Endothelial cell of umbilical vein (primary cell): ENCODE data around the gene KIAA1217. TPM values are rescaled to one million over a fixed set of nuclear protein-coding genes. Genes with fewer than 3 reads are reported as not detected.

Source experiments
- BruUV-seq: library from RNA; stranded (reverse); fragments of 400-500 nt; replicated peaks from 2 replicates; lab custom pipeline; 2021; lab: Mats Ljungman, UMichigan
- CTCF ChIA-PET: fragments of 300-600, 350-600 bp; sonication (Branson Sonifier 250); formaldehyde crosslinking; loops from one replicate; lab custom pipeline; 2021; ENCODE audit warnings: antibody characterized with exemption, inconsistent platforms; lab: Charles Lee
- POLR2A ChIA-PET: fragments of 300-600, 350-600 bp; sonication (Branson Sonifier 250); formaldehyde crosslinking; loops from one replicate; lab custom pipeline; 2021; ENCODE audit warnings: antibody characterized with exemption, inconsistent platforms; lab: Charles Lee
- DNase-seq: peaks from one replicate; pipeline ENCODE4 v3.0.0-alpha.2; 2011; ENCODE audit warnings: low read depth, low spot score
- FAIRE-seq: peaks from 2 replicates; lab custom pipeline; 2011; peaks lifted over from hg19 to GRCh38; lab: Jason Lieb, UNC
- H2AFZ ChIP-seq: 2 replicates; pipeline ENCODE4 v1.6.0; 2012; ENCODE audit warnings: low read depth, low read length, control low read depth, inconsistent platforms
- H3K27ac ChIP-seq: 2 replicates; pipeline ENCODE4 v1.5.1; 2011; ENCODE audit warnings: low read depth, mild to moderate bottlenecking, control low read depth, low read length, moderate library complexity; ENCODE audit not compliant: insufficient read depth
- H3K27me3 ChIP-seq, 2 experiments: 2 replicates each; pipeline versions ENCODE4 v1.6.0 to v1.6.1; 2011; ENCODE audit warnings: low read length in 2 of 2, mixed read lengths in 1 of 2; ENCODE audit not compliant: control insufficient read depth in 2 of 2, insufficient read depth in 2 of 2
- H3K36me3 ChIP-seq, 2 experiments: 2 replicates in 1 of 2; 3 replicates in 1 of 2; pipeline ENCODE4 v1.5.1; 2011; ENCODE audit warnings: low read length in 2 of 2, mild to moderate bottlenecking in 1 of 2, moderate library complexity in 1 of 2; ENCODE audit not compliant: control insufficient read depth in 2 of 2, insufficient read depth in 2 of 2; ENCODE audit errors: extremely low read depth in 1 of 2
- H3K4me1 ChIP-seq: 3 replicates; pipeline ENCODE4 v1.5.1; 2011; ENCODE audit warnings: mild to moderate bottlenecking, low read length; ENCODE audit not compliant: control insufficient read depth, insufficient read depth; ENCODE audit errors: extremely low read depth
- H3K4me2 ChIP-seq: 2 replicates; pipeline ENCODE4 v1.6.1; 2011; ENCODE audit warnings: low read length, control low read depth, mixed read lengths; ENCODE audit not compliant: insufficient read depth
- H3K4me3 ChIP-seq, 3 experiments: fragments of 200-600 bp in 1 of 3; sonication (generic), shearing (Covaris generic) in 1 of 3; replicated peaks in 1 of 3; 2 replicates each; pipeline ENCODE4 v1.5.1; 2011 to 2016; ENCODE audit warnings: control low read depth in 3 of 3, low read length in 3 of 3, mild to moderate bottlenecking in 2 of 3, inconsistent platforms in 1 of 3, low read depth in 1 of 3, moderate library complexity in 1 of 3; ENCODE audit not compliant: insufficient read depth in 1 of 3
- H3K79me2 ChIP-seq: 2 replicates; pipeline ENCODE4 v1.6.0; 2012; ENCODE audit warnings: low read length, inconsistent platforms; ENCODE audit not compliant: control insufficient read depth, insufficient read depth
- H3K9ac ChIP-seq: replicated peaks from 2 replicates; pipeline ENCODE3; 2011; ENCODE audit warnings: low read length, control low read depth; ENCODE audit not compliant: insufficient read depth; ENCODE audit errors: extremely low read depth
- H3K9me1 ChIP-seq: replicated peaks from 3 replicates; pipeline ENCODE4 v1.6.0; 2011; ENCODE audit warnings: mild to moderate bottlenecking, low read length; ENCODE audit not compliant: control insufficient read depth, insufficient read depth; ENCODE audit errors: extremely low read depth
- H3K9me3 ChIP-seq: replicated peaks from 2 replicates; pipeline ENCODE4 v1.5.1; 2012; ENCODE audit warnings: low read length, inconsistent platforms; ENCODE audit not compliant: control insufficient read depth, insufficient read depth
- H4K20me1 ChIP-seq: replicated peaks from 2 replicates; pipeline ENCODE3; 2011; ENCODE audit warnings: mild to moderate bottlenecking, low read length; ENCODE audit not compliant: control insufficient read depth, insufficient read depth; ENCODE audit errors: extremely low read depth
- EZH2 ChIP-seq: IDR thresholded peaks from 2 replicates; pipeline ENCODE4 v1.6.1; 2012; ENCODE audit warnings: borderline replicate concordance, low read depth, mild to moderate bottlenecking, moderate library complexity, low read length, inconsistent platforms; ENCODE audit not compliant: severe bottlenecking
- FOS ChIP-seq: IDR thresholded peaks from 2 replicates; pipeline ENCODE4 v1.6.1; 2011; ENCODE audit warnings: mild to moderate bottlenecking, low read length, moderate library complexity, borderline replicate concordance; ENCODE audit not compliant: insufficient read depth
- GATA2 ChIP-seq: IDR thresholded peaks from 2 replicates; pipeline ENCODE4 v1.7.0; 2011; ENCODE audit warnings: low read depth, mild to moderate bottlenecking, moderate library complexity, mixed read lengths, low read length; ENCODE audit not compliant: insufficient read length, insufficient read depth
- JUN ChIP-seq: IDR thresholded peaks from 2 replicates; pipeline ENCODE4 v1.6.1; 2011; ENCODE audit warnings: borderline replicate concordance, low read depth; ENCODE audit not compliant: insufficient read length, insufficient read depth
- MYC ChIP-seq: IDR thresholded peaks from one replicate; pipeline ENCODE4 v1.6.1; 2011; ENCODE audit warnings: mild to moderate bottlenecking, low read depth, low read length
- POLR2A ChIP-seq: IDR thresholded peaks from 2 replicates; pipeline ENCODE4 v1.6.1; 2012; ENCODE audit warnings: low read depth, mild to moderate bottlenecking, control low read depth, low read length
- POLR2AphosphoS5 ChIP-seq: IDR thresholded peaks from 2 replicates; pipeline ENCODE4 v1.6.1; 2012; ENCODE audit warnings: low read depth, mild to moderate bottlenecking, control low read depth, low read length, moderate library complexity; ENCODE audit not compliant: insufficient read depth
- dilution Hi-C: fragments of 300-500 bp; cut with MboI; formaldehyde crosslinking; loops from one replicate; pipeline ENCODE4 v1.15.0; 2019; ENCODE audit warnings: low sequenced_read_pairs; ENCODE audit not compliant: extremely low pct_ligation_motif_present
- intact Hi-C: fragments of 100-400 bp; cut with micrococcal nuclease; formaldehyde crosslinking; loops from one replicate; pipeline ENCODE4 v1.10.0; 2022
- polyA plus RNA-seq, 4 experiments: library from polyadenylated mRNA; depleted of rRNA in 3 of 4; stranded (reverse) in 3 of 4; unstranded in 1 of 4; fragments of >200 nt; gene quantifications; 2 replicates each; pipeline versions ENCODE4 v1.2.1 to v1.2.3, GENCODE V29; 2011 to 2012; ENCODE audit warnings: missing spikeins in 1 of 4
- total RNA-seq: library from RNA; stranded (reverse); gene quantifications from 2 replicates; pipeline ENCODE4 v1.2.3, GENCODE V29; 2021
- TF ChIP-seq, protein P1 (sequence below): IDR thresholded peaks from 2 replicates; pipeline ENCODE4 v1.6.1; 2011; ENCODE audit not compliant: insufficient read depth, insufficient read length
- TF ChIP-seq, protein P2 (sequence below), 2 donors: IDR thresholded peaks; 1 replicate in 1 of 2; 2 replicates in 1 of 2; pipeline ENCODE4 v1.5.1; 2011; ENCODE audit warnings: low read length in 2 of 2, mild to moderate bottlenecking in 2 of 2, moderate library complexity in 2 of 2, control low read depth in 1 of 2, inconsistent platforms in 1 of 2, low read depth in 1 of 2; ENCODE audit not compliant: insufficient read depth in 1 of 2; ENCODE audit errors: extremely low read depth in 1 of 2

KIAA1217 gene
- total and polyA plus RNA-seq, 2 donors (not counting 3 experiments of a cell fraction or from before 2014, with no cell fraction given) = 0.83 to 10.3 TPM

DNA sequence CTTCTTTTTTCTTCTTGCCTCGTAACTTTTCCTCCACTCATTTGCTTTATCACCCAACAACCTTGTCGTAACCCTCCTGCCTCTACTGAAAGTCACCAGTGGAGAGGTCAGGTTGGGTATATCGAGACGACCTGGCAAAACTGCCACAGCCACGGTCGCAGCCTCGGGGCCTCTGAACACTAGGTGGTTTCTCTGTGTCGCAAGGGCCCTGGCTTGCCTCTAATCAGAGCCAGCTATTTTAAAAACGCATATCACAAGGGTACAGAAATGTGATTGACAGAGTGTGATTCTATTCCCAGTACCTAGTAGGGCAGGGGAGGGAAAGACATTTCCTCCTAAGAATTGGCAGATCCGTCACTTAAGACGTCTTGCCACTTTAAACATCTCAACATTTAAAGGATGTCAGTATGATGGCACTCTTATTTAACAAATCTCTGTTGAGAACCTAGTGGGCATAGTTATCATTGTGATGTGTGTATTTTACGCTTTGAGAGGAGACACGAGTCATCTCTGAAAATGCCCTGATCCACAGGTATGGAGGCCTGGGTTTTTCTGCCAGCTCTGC, 317.2 kb downstream of the KIAA1217 start:
- no peak overlapping the region for H3K27ac ChIP-seq
- FAIRE-seq (no peak), DNase-seq (no peak)
- H3K9me3 ChIP-seq = no peaks in the 10 kb centered on the region
- H3K9ac ChIP-seq = no peak overlapping the region
- no peaks in the 10 kb centered on the region for H3K4me1 ChIP-seq
- ChIA-PET POLR2A (no interaction called here), CTCF (no interaction called here)
- H3K9me1 ChIP-seq = no peaks in the 10 kb centered on the region
- no peaks in the 10 kb centered on the region for H4K20me1 ChIP-seq
- BruUV-seq = no TSS peak
- H3K4me3 ChIP-seq = no peak overlapping the region
- H3K27me3 ChIP-seq = no peaks in the 10 kb centered on the region
- H2AFZ ChIP-seq = no peak overlapping the region
- intact Hi-C loops = no loop called here
- no peak overlapping the region for H3K4me2 ChIP-seq
- H3K79me2 ChIP-seq = no peaks in the 10 kb centered on the region
- TF ChIP-seq EZH2 = no peak
- TF ChIP-seq FOS = no peak
- TF ChIP-seq POLR2A = no peak
- no peak for TF ChIP-seq POLR2AphosphoS5
- no peak for TF ChIP-seq GATA2
- no peak for TF ChIP-seq MYC
- TF ChIP-seq, protein P1, sequence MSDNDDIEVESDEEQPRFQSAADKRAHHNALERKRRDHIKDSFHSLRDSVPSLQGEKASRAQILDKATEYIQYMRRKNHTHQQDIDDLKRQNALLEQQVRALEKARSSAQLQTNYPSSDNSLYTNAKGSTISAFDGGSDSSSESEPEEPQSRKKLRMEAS = no peak
- TF ChIP-seq JUN = no peak
- TF ChIP-seq, protein P2, sequence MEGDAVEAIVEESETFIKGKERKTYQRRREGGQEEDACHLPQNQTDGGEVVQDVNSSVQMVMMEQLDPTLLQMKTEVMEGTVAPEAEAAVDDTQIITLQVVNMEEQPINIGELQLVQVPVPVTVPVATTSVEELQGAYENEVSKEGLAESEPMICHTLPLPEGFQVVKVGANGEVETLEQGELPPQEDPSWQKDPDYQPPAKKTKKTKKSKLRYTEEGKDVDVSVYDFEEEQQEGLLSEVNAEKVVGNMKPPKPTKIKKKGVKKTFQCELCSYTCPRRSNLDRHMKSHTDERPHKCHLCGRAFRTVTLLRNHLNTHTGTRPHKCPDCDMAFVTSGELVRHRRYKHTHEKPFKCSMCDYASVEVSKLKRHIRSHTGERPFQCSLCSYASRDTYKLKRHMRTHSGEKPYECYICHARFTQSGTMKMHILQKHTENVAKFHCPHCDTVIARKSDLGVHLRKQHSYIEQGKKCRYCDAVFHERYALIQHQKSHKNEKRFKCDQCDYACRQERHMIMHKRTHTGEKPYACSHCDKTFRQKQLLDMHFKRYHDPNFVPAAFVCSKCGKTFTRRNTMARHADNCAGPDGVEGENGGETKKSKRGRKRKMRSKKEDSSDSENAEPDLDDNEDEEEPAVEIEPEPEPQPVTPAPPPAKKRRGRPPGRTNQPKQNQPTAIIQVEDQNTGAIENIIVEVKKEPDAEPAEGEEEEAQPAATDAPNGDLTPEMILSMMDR (IDR thresholded peaks at IDR 0.05; ENCODE audit: extremely low read depth in 1 of 2, insufficient read depth in 1 of 2, low read depth in 1 of 2, low read length in 2 of 2) = no peak
- no peaks in the 10 kb centered on the region for H3K36me3 ChIP-seq
- dilution Hi-C loops = no loop called here
